Astrocyte (in vitro differentiated cells and primary cell): Measurements from ENCODE around the gene ASH1L. TPM values are rescaled to one million over a fixed set of nuclear protein-coding genes. Genes with fewer than 3 reads are reported as not detected.

Experiments
- DNase-seq: peaks from one replicate; pipeline ENCODE4 v3.0.0-alpha.2; 2010; ENCODE audit warnings: low read depth
- FAIRE-seq: peaks from 2 replicates; lab custom pipeline; 2011; peaks lifted over from hg19 to GRCh38; lab: Jason Lieb, UNC
- H2AFZ ChIP-seq: 2 replicates; pipeline ENCODE4 v1.6.0; 2012; ENCODE audit warnings: low read depth, low read length, inconsistent platforms
- H3K27ac ChIP-seq: 2 replicates; pipeline ENCODE4 v1.5.1; 2011; ENCODE audit warnings: low read depth, low read length, inconsistent platforms
- H3K27me3 ChIP-seq: 2 replicates; pipeline ENCODE4 v1.6.0; 2011; ENCODE audit warnings: low read length, inconsistent platforms; ENCODE audit not compliant: insufficient read depth
- H3K36me3 ChIP-seq: 2 replicates; pipeline ENCODE4 v1.5.1; 2011; ENCODE audit warnings: low read length, inconsistent platforms; ENCODE audit not compliant: insufficient read depth
- H3K4me1 ChIP-seq: 2 replicates; pipeline ENCODE4 v1.5.1; 2011; ENCODE audit warnings: low read length, inconsistent platforms; ENCODE audit not compliant: insufficient read depth
- H3K4me2 ChIP-seq: 2 replicates; pipeline ENCODE4 v1.6.0; 2012; ENCODE audit warnings: low read length, inconsistent platforms
- H3K4me3 ChIP-seq: 2 replicates; pipeline ENCODE4 v1.5.1; 2011; ENCODE audit warnings: low read depth, mild to moderate bottlenecking, low read length, inconsistent platforms; ENCODE audit not compliant: insufficient read depth
- H3K79me2 ChIP-seq: 2 replicates; pipeline ENCODE4 v1.6.0; 2012; ENCODE audit warnings: mild to moderate bottlenecking, low read length, inconsistent platforms; ENCODE audit not compliant: insufficient read depth
- H3K9ac ChIP-seq: 2 replicates; pipeline ENCODE4 v1.6.0; 2012; ENCODE audit warnings: mild to moderate bottlenecking, low read length, inconsistent platforms
- H3K9me3 ChIP-seq: 2 replicates; pipeline ENCODE4 v1.5.1; 2012; ENCODE audit warnings: low read depth, mild to moderate bottlenecking, low read length, inconsistent platforms; ENCODE audit not compliant: insufficient read depth
- H4K20me1 ChIP-seq: 2 replicates; pipeline ENCODE4 v1.6.0; 2012; ENCODE audit warnings: low read length, inconsistent platforms; ENCODE audit not compliant: insufficient read depth
- H3K27ac Mint-ChIP-seq: one replicate; pipeline ENCODE4 v1.8.0; 2021; ENCODE audit warnings: mild to moderate bottlenecking, mixed read lengths; ENCODE audit not compliant: unreplicated experiment
- H3K27me3 Mint-ChIP-seq: one replicate; pipeline ENCODE4 v1.8.0; 2021; ENCODE audit warnings: low read depth, mixed read lengths; ENCODE audit not compliant: unreplicated experiment
- H3K36me3 Mint-ChIP-seq: one replicate; pipeline ENCODE4 v1.8.0; 2021; ENCODE audit warnings: low read depth, mixed read lengths; ENCODE audit not compliant: unreplicated experiment
- H3K4me1 Mint-ChIP-seq: one replicate; pipeline ENCODE4 v1.8.0; 2021; ENCODE audit warnings: low read depth, mixed read lengths; ENCODE audit not compliant: unreplicated experiment
- H3K4me3 Mint-ChIP-seq: one replicate; pipeline ENCODE4 v1.8.0; 2021; ENCODE audit warnings: mild to moderate bottlenecking, moderate library complexity, mixed read lengths; ENCODE audit not compliant: unreplicated experiment
- H3K9me3 Mint-ChIP-seq: one replicate; pipeline ENCODE4 v1.8.0; 2021; ENCODE audit warnings: mild to moderate bottlenecking, mixed read lengths; ENCODE audit not compliant: unreplicated experiment
- EZH2 ChIP-seq: IDR thresholded peaks from 2 replicates; pipeline ENCODE4 v1.6.1; 2012; ENCODE audit warnings: mild to moderate bottlenecking, low read length, inconsistent platforms; ENCODE audit not compliant: insufficient read depth
- total RNA-seq: library from RNA; stranded (reverse); gene quantifications from 2 replicates; pipeline ENCODE4 v1.2.1, GENCODE V29; 2021
- TF ChIP-seq, protein P1 (sequence below): IDR thresholded peaks from 2 replicates; pipeline ENCODE4 v1.5.1; 2011; ENCODE audit warnings: low read depth, mild to moderate bottlenecking, inconsistent platforms, low read length, moderate library complexity; ENCODE audit not compliant: insufficient read depth

Gene ASH1L
- total RNA-seq, 1 donor from 2014 or later: 31.1 TPM

DNA sequence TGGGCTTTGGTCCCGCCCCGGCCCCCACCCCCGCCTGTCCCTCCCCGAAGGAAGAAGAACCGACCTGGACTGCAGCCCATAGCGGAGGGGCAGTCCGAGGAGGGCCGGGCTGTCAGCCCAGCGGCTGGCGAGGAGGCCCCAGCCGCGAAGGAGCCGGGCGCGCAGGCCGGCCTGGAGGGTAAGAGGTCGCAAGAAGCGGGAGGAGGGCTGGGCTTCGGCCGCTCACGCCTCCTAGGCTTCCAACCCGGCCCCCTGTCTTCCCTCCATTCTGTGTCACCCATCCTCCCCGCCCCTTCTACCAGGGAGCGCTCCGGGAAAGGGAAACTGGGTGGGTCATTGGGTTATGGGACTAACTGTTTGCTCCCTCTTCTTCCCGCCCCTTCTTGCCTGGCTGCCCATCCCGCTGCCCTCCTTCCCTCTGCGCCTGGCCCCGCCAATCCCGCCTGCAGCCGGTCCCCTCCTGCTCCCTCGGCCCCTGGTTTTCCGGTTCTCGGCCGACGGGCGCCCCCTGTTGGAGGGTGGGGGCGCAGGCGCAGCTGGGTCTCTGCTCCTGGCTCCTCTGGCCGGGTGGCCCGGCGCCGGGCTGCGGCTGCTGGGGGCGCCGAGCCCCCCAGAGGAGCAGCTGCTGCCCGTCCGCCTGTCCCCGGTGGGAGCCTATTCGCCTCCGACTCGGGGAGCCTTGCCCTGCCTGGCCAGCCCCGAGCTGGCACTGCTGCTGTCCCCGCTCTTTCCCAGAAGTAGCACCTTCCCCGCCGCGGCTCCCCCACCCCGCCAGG lies 239.5 kb downstream of the ASH1L start:
- Mint-ChIP-seq H3K4me3 (peak overlapping the region; percentile 81), H3K9me3 (no peaks in the 10 kb centered on the region), H3K27me3 (no peaks in the 10 kb centered on the region), H3K4me1 (peaks cover 17% of the 10 kb centered on the region), H3K27ac (no peak overlapping the region), H3K36me3 (peaks cover 6% of the 10 kb centered on the region)
- peak; percentile 29 for FAIRE-seq
- Histone ChIP-seq H4K20me1 (peaks cover 48% of the 10 kb centered on the region), H3K79me2 (peaks cover 40% of the 10 kb centered on the region), H2AFZ (no peak overlapping the region), H3K9me3 (no peaks in the 10 kb centered on the region), H3K36me3 (peaks cover 11% of the 10 kb centered on the region), H3K27ac (peak overlapping the region; percentile 74), H3K9ac (peak overlapping the region; percentile 85), H3K4me2 (peak overlapping the region; percentile 99), H3K27me3 (no peaks in the 10 kb centered on the region), H3K4me1 (peaks cover 32% of the 10 kb centered on the region), H3K4me3 (peak overlapping the region; percentile 80)
- TF ChIP-seq, protein P1, sequence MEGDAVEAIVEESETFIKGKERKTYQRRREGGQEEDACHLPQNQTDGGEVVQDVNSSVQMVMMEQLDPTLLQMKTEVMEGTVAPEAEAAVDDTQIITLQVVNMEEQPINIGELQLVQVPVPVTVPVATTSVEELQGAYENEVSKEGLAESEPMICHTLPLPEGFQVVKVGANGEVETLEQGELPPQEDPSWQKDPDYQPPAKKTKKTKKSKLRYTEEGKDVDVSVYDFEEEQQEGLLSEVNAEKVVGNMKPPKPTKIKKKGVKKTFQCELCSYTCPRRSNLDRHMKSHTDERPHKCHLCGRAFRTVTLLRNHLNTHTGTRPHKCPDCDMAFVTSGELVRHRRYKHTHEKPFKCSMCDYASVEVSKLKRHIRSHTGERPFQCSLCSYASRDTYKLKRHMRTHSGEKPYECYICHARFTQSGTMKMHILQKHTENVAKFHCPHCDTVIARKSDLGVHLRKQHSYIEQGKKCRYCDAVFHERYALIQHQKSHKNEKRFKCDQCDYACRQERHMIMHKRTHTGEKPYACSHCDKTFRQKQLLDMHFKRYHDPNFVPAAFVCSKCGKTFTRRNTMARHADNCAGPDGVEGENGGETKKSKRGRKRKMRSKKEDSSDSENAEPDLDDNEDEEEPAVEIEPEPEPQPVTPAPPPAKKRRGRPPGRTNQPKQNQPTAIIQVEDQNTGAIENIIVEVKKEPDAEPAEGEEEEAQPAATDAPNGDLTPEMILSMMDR: peak; percentile 42
- no peak for TF ChIP-seq EZH2
- peak; percentile 84 for DNase-seq

DNA sequence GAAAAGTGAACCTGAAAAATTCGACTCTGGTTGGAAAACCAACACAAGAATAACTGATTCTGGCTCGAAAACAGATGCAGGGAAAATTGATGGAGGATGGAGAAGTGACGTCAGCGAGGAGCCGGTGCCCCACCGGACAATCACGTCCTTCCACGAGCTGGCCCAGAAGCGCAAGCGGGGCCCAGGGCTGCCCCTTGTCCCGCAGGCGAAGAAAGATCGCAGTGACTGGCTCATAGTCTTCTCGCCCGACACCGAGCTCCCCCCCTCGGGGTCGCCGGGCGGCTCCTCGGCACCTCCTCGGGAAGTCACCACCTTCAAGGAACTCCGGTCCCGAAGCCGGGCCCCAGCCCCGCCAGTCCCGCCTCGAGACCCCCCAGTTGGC lies 240.0 kb downstream of the ASH1L start:
- H3K27ac ChIP-seq: peak overlapping the region; percentile 74
- no peaks in the 10 kb centered on the region for H3K27me3 ChIP-seq
- peaks cover 14% of the 10 kb centered on the region for H3K4me1 Mint-ChIP-seq
- peaks cover 7% of the 10 kb centered on the region for H3K36me3 Mint-ChIP-seq
- H3K4me2 ChIP-seq: peak overlapping the region; percentile 99
- peak overlapping the region; percentile 87 for H3K4me3 Mint-ChIP-seq
- no peaks in the 10 kb centered on the region for H3K27me3 Mint-ChIP-seq
- FAIRE-seq (no peak), DNase-seq (no peak)
- no peak overlapping the region for H2AFZ ChIP-seq
- peak overlapping the region; percentile 85 for H3K9ac ChIP-seq
- H3K9me3 ChIP-seq: no peaks in the 10 kb centered on the region
- peaks cover 32% of the 10 kb centered on the region for H3K4me1 ChIP-seq
- H3K36me3 ChIP-seq: peaks cover 11% of the 10 kb centered on the region
- TF ChIP-seq, protein P1: no peak
- TF ChIP-seq EZH2: no peak
- H3K79me2 ChIP-seq: peaks cover 37% of the 10 kb centered on the region
- no peaks in the 10 kb centered on the region for H3K9me3 Mint-ChIP-seq
- H3K4me3 ChIP-seq: peak overlapping the region; percentile 56
- H3K27ac Mint-ChIP-seq: peak overlapping the region; percentile 66
- peaks cover 42% of the 10 kb centered on the region for H4K20me1 ChIP-seq
